HepG2 (cell line): ENCODE results near the gene PGLYRP4. TPM values are rescaled to one million over a fixed set of nuclear protein-coding genes. Genes with fewer than 3 reads are reported as not detected.

Experiments used
- ATAC-seq: fragments of 200-7000 bp; cut with Tn5 transposase; 3 replicates; pipeline ENCODE4 v1.9.1; 2020; ENCODE audit warnings: mild to moderate bottlenecking, moderate library complexity
- BruUV-seq: library from RNA; stranded (reverse); fragments of 400-500 nt; replicated peaks from 2 replicates; lab custom pipeline; 2021; lab: Mats Ljungman, UMichigan
- CTCF ChIA-PET: fragments of 300-600 bp; formaldehyde crosslinking; extraction: SDS; loops from one replicate; lab custom pipeline; 2021; ENCODE audit warnings: low total read pairs, inconsistent platforms, low intra/inter-chr PET ratio; lab: Yijun Ruan, JAX
- POLR2A ChIA-PET: fragments of 350-600 bp; sonication (Branson Sonifier 250); formaldehyde crosslinking; loops from one replicate; lab custom pipeline; 2020; ENCODE audit warnings: antibody characterized with exemption, inconsistent platforms; lab: Yijun Ruan, JAX
- DNase-seq: peaks from one replicate; pipeline ENCODE4 v3.0.0-alpha.2; 2015; ENCODE audit warnings: low spot score
- FAIRE-seq: peaks from 3 replicates; lab custom pipeline; 2011; peaks lifted over from hg19 to GRCh38; lab: Jason Lieb, UNC
- H2AFZ ChIP-seq: one replicate; pipeline ENCODE4 v1.6.1; 2011; ENCODE audit warnings: low read length, inconsistent platforms
- H3K27ac ChIP-seq: fragments of 300-600 bp; 3 replicates; pipeline ENCODE4 v1.8.0; 2011; ENCODE audit warnings: mixed run types, mild to moderate bottlenecking, mixed read lengths, low read length, inconsistent platforms; ENCODE audit not compliant: insufficient read depth; ENCODE audit errors: extremely low read length
- H3K27me3 ChIP-seq, 2 experiments: fragments of 200-600 bp in 1 of 2; 2 replicates in 1 of 2; 3 replicates in 1 of 2; pipeline versions ENCODE4 v1.6.0 to v1.8.0; 2011; ENCODE audit warnings: low read length in 2 of 2, mild to moderate bottlenecking in 2 of 2, moderate library complexity in 2 of 2, inconsistent platforms in 1 of 2; ENCODE audit not compliant: insufficient read depth in 2 of 2, control insufficient read depth in 1 of 2
- H3K36me3 ChIP-seq, 2 experiments: fragments of 200-600 bp in 1 of 2; replicated peaks in 1 of 2; 2 replicates in 1 of 2; 3 replicates in 1 of 2; pipeline versions ENCODE4 v1.5.1 to v1.8.0; 2011; ENCODE audit warnings: low read length in 2 of 2, inconsistent platforms in 1 of 2; ENCODE audit not compliant: insufficient read depth in 2 of 2, control insufficient read depth in 1 of 2
- H3K4me1 ChIP-seq: 2 replicates; pipeline ENCODE4 v1.5.1; 2012; ENCODE audit warnings: low read length, inconsistent platforms; ENCODE audit not compliant: insufficient read depth
- H3K4me2 ChIP-seq: 2 replicates; pipeline ENCODE4 v1.6.0; 2011; ENCODE audit warnings: low read depth, low read length, inconsistent platforms
- H3K4me3 ChIP-seq, 3 experiments: fragments of 200-600 bp in 1 of 3; sonication (generic), shearing (Covaris generic) in 1 of 3; replicated peaks in 1 of 3; 2 replicates each; pipeline ENCODE4 v1.5.1; 2011 to 2016; ENCODE audit warnings: low read length in 3 of 3, inconsistent platforms in 2 of 3, low read depth in 2 of 3, mild to moderate bottlenecking in 2 of 3, control low read depth in 1 of 3, mixed read lengths in 1 of 3; ENCODE audit not compliant: insufficient read depth in 1 of 3
- H3K79me2 ChIP-seq: one replicate; pipeline ENCODE4 v1.6.1; 2011; ENCODE audit warnings: low read length, inconsistent platforms; ENCODE audit not compliant: insufficient read depth
- H3K9ac ChIP-seq: 2 replicates; pipeline ENCODE4 v1.6.0; 2011; ENCODE audit warnings: mild to moderate bottlenecking, low read depth, low read length, inconsistent platforms; ENCODE audit not compliant: insufficient read depth
- H3K9me3 ChIP-seq: 2 replicates; pipeline ENCODE4 v1.5.1; 2012; ENCODE audit warnings: mild to moderate bottlenecking, low read length
- H4K20me1 ChIP-seq: 2 replicates; pipeline ENCODE4 v1.6.0; 2011; ENCODE audit warnings: inconsistent platforms, mild to moderate bottlenecking, low read length, moderate library complexity; ENCODE audit not compliant: insufficient read depth
- KLF11 ChIP-seq: IDR thresholded peaks from 2 replicates; pipeline ENCODE4 v1.6.1; 2016; ENCODE audit warnings: missing compliant biosample characterization
- SMARCC2 ChIP-seq: fragments of 450-650 bp; IDR thresholded peaks from 2 replicates; pipeline ENCODE4 v1.6.1; 2017; ENCODE audit warnings: antibody characterized with exemption, mild to moderate bottlenecking
- U2AF2 ChIP-seq: fragments of 200-400 bp; formaldehyde crosslinking; IDR thresholded peaks from 2 replicates; pipeline ENCODE4 v1.6.1; 2017; ENCODE audit warnings: low read depth, mild to moderate bottlenecking, low read length
- ZBTB1 ChIP-seq: sonication (generic); formaldehyde crosslinking; IDR thresholded peaks from 2 replicates; pipeline ENCODE4 v1.4.0; 2020; ENCODE audit warnings: missing genetic modification reagents, borderline replicate concordance
- WGBS: methylation state at CpG from one replicate; pipeline ENCODE4 v1.1.6; 2017; ENCODE audit warnings: low lambda C conversion rate; 5-methylcytosine and 5-hydroxymethylcytosine counted together
- in situ Hi-C: cut with HindIII; loops from 2 replicates; pipeline ENCODE4 v1.10.0; 2017; ENCODE audit warnings: low pct_unique_long_range_greater_than_20kb; ENCODE audit not compliant: extremely low pct_ligation_motif_present
- intact Hi-C: fragments of 100-400 bp; cut with micrococcal nuclease; formaldehyde crosslinking; loops from one replicate; pipeline ENCODE4 v1.10.0; 2022; ENCODE audit not compliant: unreplicated experiment
- polyA plus RNA-seq, 8 experiments: library from polyadenylated mRNA; depleted of rRNA in 3 of 8; stranded (reverse) in 7 of 8; unstranded in 1 of 8; fragments of >200 nt; fragmentation: Illumina TruSeq in 4 of 8; extraction: Trizol in 4 of 8; gene quantifications; 2 replicates each; pipeline versions ENCODE4 v1.2.1 to v1.2.3, GENCODE V29; 2011 to 2016; ENCODE audit warnings: low read depth in 4 of 8, missing spikeins in 1 of 8, mixed read lengths in 1 of 8; ENCODE audit not compliant: insufficient read depth in 1 of 8
- total RNA-seq, 5 experiments: library from RNA; depleted of rRNA; stranded (reverse); fragments of >200 nt; fragmentation: Illumina TruSeq; extraction: Trizol; gene quantifications; 2 replicates each; pipeline ENCODE4 v1.2.3, GENCODE V29; 2016; ENCODE audit warnings: low read depth in 1 of 5
- TF ChIP-seq, protein P1 (sequence below): sonication (generic); formaldehyde crosslinking; IDR thresholded peaks from 2 replicates; pipeline ENCODE4 v1.4.0; 2020; ENCODE audit warnings: missing genetic modification reagents, borderline replicate concordance
- TF ChIP-seq, protein P2 (sequence below): sonication (generic); formaldehyde crosslinking; IDR thresholded peaks from 2 replicates; pipeline ENCODE4 v1.4.0; 2020; ENCODE audit warnings: low read depth, missing genetic modification reagents
- TF ChIP-seq, protein P3 (sequence below): sonication (generic); formaldehyde crosslinking; IDR thresholded peaks from 2 replicates; pipeline ENCODE4 v1.4.0; 2020; ENCODE audit warnings: mild to moderate bottlenecking, missing genetic modification reagents

PGLYRP4 gene
- total and polyA plus RNA-seq, 2 of the 13 experiments (the other 11 are each of a cell fraction or from before 2014, with no cell fraction given), result not detected

DNA sequence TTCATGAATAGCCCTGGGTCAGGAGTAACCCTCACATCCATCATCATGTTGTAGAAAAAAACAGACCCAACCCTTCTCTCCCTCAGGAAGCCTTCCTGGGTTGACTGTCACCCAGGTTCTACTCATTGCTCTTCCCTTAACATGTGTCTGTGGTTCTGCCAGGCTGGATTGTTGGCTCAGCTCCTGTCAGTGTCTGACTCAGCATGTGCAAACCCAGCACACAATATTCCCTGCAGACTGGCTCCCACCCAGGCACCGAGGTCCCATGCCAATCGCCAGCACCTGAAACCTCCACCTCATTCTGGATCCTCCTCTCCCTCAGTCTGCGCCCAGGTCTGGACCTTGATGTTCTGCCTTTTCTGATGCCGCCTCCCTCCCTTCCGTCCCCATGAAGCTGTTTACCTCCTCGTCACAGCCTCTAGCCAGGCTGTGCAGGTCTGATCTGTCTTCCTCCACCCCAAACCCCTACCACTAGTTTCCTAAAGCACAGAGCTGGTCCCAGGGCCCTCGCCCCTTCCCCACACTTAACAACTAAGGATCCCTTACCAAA lies 46.6 kb upstream of the PGLYRP4 start:
- DNase-seq (no peak), ATAC-seq (no peak), FAIRE-seq (no peak)
- peaks cover 1 to 46% of the 10 kb centered on the region in 2 experiments; a peak in 4 of 5 replicates for H3K27me3 ChIP-seq
- no peak overlapping the region for H3K27ac ChIP-seq
- ChIA-PET CTCF (no interaction called here), POLR2A (no interaction called here)
- intact Hi-C loops (loop anchor here (10.0 kb wide), 2 partner anchors 60 to 1000 kb away; no protein-coding TSS in a partner anchor), in situ Hi-C loops (no loop called here)
- WGBS, result 4% methylated on average over 7 of the region's 7 CpGs
- TF ChIP-seq, protein P1, sequence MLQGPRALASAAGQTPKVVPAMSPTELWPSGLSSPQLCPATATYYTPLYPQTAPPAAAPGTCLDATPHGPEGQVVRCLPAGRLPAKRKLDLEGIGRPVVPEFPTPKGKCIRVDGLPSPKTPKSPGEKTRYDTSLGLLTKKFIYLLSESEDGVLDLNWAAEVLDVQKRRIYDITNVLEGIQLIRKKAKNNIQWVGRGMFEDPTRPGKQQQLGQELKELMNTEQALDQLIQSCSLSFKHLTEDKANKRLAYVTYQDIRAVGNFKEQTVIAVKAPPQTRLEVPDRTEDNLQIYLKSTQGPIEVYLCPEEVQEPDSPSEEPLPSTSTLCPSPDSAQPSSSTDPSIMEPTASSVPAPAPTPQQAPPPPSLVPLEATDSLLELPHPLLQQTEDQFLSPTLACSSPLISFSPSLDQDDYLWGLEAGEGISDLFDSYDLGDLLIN, result no peak
- no peak for TF ChIP-seq SMARCC2
- H2AFZ ChIP-seq, result no peak overlapping the region
- H3K9ac ChIP-seq, result no peak overlapping the region
- no peaks in the 10 kb centered on the region for H3K79me2 ChIP-seq
- BruUV-seq, result no TSS peak
- H3K36me3 ChIP-seq, result no peaks in the 10 kb centered on the region
- no peak overlapping the region for H3K4me2 ChIP-seq
- no peaks in the 10 kb centered on the region for H3K9me3 ChIP-seq
- H4K20me1 ChIP-seq, result no peaks in the 10 kb centered on the region
- H3K4me3 ChIP-seq, result no peak overlapping the region
- no peaks in the 10 kb centered on the region for H3K4me1 ChIP-seq

DNA sequence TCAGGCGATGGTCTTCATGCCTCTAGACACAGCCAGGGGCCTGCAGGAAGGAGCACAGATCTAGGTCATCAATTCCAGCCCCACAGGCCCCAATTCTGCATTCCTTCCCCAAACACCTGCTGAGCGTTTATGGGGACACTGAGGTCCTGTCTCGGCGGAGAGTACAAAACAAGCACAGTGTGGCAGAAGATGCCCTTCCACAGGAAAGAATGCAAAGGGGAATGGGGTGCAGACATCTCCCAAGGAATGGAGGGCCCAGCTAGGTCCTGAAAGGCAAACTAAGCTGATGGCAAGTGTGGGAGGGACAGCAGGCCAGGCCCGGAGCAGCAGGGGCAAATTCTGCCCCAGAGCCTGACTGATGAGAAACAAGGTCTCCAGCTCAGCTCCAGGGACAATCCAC lies 45.8 kb upstream of the PGLYRP4 start:
- POLR2A ChIA-PET, result no interaction called here
- TF ChIP-seq U2AF2 (no peak), ZBTB1 (CRISPR knock-in tag) (no peak), KLF11 (no peak)
- TF ChIP-seq, protein P2, sequence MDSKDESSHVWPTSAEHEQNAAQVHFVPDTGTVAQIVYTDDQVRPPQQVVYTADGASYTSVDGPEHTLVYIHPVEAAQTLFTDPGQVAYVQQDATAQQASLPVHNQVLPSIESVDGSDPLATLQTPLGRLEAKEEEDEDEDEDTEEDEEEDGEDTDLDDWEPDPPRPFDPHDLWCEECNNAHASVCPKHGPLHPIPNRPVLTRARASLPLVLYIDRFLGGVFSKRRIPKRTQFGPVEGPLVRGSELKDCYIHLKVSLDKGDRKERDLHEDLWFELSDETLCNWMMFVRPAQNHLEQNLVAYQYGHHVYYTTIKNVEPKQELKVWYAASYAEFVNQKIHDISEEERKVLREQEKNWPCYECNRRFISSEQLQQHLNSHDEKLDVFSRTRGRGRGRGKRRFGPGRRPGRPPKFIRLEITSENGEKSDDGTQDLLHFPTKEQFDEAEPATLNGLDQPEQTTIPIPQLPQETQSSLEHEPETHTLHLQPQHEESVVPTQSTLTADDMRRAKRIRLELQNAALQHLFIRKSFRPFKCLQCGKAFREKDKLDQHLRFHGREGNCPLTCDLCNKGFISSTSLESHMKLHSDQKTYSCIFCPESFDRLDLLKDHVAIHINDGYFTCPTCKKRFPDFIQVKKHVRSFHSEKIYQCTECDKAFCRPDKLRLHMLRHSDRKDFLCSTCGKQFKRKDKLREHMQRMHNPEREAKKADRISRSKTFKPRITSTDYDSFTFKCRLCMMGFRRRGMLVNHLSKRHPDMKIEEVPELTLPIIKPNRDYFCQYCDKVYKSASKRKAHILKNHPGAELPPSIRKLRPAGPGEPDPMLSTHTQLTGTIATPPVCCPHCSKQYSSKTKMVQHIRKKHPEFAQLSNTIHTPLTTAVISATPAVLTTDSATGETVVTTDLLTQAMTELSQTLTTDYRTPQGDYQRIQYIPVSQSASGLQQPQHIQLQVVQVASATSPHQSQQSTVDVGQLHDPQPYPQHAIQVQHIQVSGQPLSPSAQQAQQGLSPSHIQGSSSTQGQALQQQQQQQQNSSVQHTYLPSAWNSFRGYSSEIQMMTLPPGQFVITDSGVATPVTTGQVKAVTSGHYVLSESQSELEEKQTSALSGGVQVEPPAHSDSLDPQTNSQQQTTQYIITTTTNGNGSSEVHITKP (CRISPR knock-in tag), result no peak
- TF ChIP-seq, protein P3, sequence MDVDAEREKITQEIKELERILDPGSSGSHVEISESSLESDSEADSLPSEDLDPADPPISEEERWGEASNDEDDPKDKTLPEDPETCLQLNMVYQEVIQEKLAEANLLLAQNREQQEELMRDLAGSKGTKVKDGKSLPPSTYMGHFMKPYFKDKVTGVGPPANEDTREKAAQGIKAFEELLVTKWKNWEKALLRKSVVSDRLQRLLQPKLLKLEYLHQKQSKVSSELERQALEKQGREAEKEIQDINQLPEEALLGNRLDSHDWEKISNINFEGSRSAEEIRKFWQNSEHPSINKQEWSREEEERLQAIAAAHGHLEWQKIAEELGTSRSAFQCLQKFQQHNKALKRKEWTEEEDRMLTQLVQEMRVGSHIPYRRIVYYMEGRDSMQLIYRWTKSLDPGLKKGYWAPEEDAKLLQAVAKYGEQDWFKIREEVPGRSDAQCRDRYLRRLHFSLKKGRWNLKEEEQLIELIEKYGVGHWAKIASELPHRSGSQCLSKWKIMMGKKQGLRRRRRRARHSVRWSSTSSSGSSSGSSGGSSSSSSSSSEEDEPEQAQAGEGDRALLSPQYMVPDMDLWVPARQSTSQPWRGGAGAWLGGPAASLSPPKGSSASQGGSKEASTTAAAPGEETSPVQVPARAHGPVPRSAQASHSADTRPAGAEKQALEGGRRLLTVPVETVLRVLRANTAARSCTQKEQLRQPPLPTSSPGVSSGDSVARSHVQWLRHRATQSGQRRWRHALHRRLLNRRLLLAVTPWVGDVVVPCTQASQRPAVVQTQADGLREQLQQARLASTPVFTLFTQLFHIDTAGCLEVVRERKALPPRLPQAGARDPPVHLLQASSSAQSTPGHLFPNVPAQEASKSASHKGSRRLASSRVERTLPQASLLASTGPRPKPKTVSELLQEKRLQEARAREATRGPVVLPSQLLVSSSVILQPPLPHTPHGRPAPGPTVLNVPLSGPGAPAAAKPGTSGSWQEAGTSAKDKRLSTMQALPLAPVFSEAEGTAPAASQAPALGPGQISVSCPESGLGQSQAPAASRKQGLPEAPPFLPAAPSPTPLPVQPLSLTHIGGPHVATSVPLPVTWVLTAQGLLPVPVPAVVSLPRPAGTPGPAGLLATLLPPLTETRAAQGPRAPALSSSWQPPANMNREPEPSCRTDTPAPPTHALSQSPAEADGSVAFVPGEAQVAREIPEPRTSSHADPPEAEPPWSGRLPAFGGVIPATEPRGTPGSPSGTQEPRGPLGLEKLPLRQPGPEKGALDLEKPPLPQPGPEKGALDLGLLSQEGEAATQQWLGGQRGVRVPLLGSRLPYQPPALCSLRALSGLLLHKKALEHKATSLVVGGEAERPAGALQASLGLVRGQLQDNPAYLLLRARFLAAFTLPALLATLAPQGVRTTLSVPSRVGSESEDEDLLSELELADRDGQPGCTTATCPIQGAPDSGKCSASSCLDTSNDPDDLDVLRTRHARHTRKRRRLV (CRISPR knock-in tag), result no peak

More for the DNA sequence above, 45.8 kb upstream of the PGLYRP4 start:
- ATAC-seq, result no peak
- in situ Hi-C loops (no loop called here), intact Hi-C loops (loop anchor here (10.0 kb wide), 2 partner anchors 60 to 1000 kb away; no protein-coding TSS in a partner anchor)
- no TSS peak for BruUV-seq
- no peak for DNase-seq
- H3K27me3 ChIP-seq, result peaks cover 1 to 38% of the 10 kb centered on the region in 2 experiments; a peak in 4 of 5 replicates
- H3K9ac ChIP-seq, result no peak overlapping the region
- H3K4me2 ChIP-seq, result no peak overlapping the region
- H3K9me3 ChIP-seq, result no peaks in the 10 kb centered on the region
- H3K36me3 ChIP-seq, result no peaks in the 10 kb centered on the region
- no peaks in the 10 kb centered on the region for H3K79me2 ChIP-seq
- no peak overlapping the region for H3K4me3 ChIP-seq
- WGBS, result 3% methylated on average over 4 of the region's 5 CpGs
- no peak overlapping the region for H3K27ac ChIP-seq
- H3K4me1 ChIP-seq, result no peaks in the 10 kb centered on the region
- no peak overlapping the region for H2AFZ ChIP-seq
- no peaks in the 10 kb centered on the region for H4K20me1 ChIP-seq
- no peak for FAIRE-seq
- CTCF ChIA-PET, result no interaction called here
